Stimulated activated CD8-positive, alpha-beta memory T cell treated with anti-CD3 and anti-CD28 coated beads, Interleukin-15, amount 100 ng/mL, for 48 hours (primary cell): ENCODE measurements around the gene TPRN.
A peak's percentile ranks its signal among the peaks of the same experiment; 100 is the strongest.
"Not testable (repeated sequence)": the region's sequence is repeated elsewhere in the genome, so short reads cannot be mapped to it uniquely, and the experiment has no call there.

Experiments
- DNase-seq, 2 donors: peaks; one replicate each; pipeline ENCODE4 v3.0.0-alpha.2; 2020; ENCODE audit warnings: low read depth in 2 of 2

Gene TPRN, protein sequence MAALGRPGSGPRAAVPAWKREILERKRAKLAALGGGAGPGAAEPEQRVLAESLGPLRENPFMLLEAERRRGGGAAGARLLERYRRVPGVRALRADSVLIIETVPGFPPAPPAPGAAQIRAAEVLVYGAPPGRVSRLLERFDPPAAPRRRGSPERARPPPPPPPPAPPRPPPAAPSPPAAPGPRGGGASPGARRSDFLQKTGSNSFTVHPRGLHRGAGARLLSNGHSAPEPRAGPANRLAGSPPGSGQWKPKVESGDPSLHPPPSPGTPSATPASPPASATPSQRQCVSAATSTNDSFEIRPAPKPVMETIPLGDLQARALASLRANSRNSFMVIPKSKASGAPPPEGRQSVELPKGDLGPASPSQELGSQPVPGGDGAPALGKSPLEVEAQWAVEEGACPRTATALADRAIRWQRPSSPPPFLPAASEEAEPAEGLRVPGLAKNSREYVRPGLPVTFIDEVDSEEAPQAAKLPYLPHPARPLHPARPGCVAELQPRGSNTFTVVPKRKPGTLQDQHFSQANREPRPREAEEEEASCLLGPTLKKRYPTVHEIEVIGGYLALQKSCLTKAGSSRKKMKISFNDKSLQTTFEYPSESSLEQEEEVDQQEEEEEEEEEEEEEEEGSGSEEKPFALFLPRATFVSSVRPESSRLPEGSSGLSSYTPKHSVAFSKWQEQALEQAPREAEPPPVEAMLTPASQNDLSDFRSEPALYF

GRCh38 chr9:137200311-137201204 lies at the start of gene TPRN:
TPRN (minus strand) TSS chr9:137200741; CDS start chr9:137200711, 30 bp downstream.
- peak; percentile 98 to 99 for DNase-seq

GRCh38 chr9:137247916-137248175 lies 47.3 kb upstream of the TPRN start:
- DNase-seq: no peak

- no peak for DNase-seq
Observed at GRCh38 chr9:137247135-137247915, 46.8 kb upstream of the TPRN start.

DNA sequence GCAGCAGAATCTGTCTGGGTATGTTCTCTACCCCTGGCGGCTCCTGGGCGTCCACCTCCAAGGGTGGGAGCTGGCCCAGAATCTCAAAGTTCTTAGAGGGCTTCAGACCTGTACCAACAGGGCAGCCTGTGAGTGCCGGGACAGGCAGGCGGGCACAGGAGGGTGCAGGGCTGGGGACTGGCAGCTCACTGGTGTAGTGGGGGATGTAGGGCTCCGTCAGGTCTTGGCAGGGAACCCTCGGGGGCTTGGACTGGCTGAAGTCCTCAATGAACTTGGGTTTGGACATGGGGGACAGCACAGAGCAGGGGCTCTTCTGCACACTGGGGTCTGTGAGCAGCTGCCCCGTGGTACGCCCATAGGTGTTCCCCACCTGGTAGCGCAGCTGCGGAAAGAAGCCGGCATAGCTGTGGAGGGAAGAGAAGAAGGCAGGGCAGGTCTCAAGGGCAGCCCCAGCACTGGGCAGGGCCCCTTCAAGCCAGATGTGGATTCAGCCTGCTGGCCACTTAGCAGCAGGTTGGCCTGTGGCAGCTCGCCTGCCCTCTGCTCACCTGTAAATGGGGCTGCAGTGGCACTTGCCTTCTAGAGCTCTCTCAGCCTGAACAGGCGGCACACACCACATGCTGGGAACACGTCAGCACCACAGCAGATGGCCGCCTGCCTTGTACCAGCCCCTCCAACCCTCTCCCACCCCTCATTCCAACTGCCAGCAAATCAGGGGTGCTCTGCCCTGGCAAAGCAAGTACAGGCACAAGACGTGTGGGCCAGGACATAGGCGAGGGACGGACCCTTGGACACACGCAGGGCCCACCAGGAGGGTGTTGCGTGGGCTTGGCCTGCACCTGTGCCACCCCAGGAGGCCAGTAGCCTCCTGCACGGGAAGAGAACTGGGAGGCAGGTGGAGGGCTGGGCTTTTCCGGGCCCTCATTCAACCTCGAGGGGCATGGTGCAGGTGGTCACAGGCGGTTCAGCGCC lies 45.2 kb upstream of the TPRN start:
- no peak for DNase-seq

GRCh38 chr9:137244486-137245449 lies 44.2 kb upstream of the TPRN start:
- DNase-seq: no peak

- DNase-seq: no peak
Observed at GRCh38 chr9:137243626-137244485, 43.3 kb upstream of the TPRN start.

DNA sequence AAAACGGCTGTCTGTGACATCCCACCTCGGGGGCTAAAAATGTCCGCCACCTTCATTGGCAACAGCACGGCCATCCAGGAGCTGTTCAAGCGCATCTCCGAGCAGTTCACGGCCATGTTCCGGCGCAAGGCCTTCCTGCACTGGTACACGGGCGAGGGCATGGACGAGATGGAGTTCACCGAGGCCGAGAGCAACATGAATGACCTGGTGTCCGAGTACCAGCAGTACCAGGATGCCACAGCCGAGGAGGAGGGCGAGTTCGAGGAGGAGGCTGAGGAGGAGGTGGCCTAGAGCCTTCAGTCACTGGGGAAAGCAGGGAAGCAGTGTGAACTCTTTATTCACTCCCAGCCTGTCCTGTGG lies 42.7 kb upstream of the TPRN start:
- DNase-seq: not testable (repeated sequence)

- no peak for DNase-seq
Observed at GRCh38 chr9:137242269-137243203, 42.0 kb upstream of the TPRN start.

DNA sequence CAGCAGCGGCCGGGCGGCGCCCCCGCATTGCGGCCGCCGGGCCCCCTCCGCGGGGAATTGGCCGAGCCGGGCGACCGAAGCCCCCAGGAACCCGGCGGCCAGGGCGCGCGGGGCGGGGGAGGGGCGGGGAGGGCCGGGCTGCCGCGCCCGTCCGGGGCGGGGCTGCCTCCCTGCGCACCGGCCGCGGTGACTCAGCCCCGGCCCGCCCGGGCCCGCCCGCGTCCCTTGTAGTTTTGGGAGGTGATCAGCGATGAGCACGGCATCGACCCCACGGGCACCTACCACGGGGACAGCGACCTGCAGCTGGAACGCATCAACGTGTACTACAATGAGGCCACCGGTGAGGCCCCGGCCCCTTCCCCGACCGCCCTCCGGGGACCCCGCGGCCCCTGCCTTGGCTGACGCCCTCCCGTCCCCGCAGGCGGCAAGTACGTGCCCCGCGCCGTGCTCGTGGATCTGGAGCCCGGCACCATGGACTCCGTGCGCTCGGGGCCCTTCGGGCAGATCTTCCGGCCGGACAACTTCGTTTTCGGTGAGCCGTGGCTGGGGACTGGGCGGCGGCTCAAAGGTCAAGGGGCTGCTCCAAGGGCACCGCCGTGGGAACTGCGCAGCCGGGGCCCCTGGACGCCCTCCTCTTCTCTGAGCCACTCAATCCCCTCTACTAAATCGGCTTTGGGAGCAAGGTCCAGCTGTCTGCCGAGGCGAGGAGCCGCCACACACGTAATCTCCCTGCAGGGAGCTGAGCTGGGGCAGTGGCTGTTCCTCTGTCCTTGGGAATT lies 41.1 kb upstream of the TPRN start:
- DNase-seq: peak; percentile 56 to 61

DNA sequence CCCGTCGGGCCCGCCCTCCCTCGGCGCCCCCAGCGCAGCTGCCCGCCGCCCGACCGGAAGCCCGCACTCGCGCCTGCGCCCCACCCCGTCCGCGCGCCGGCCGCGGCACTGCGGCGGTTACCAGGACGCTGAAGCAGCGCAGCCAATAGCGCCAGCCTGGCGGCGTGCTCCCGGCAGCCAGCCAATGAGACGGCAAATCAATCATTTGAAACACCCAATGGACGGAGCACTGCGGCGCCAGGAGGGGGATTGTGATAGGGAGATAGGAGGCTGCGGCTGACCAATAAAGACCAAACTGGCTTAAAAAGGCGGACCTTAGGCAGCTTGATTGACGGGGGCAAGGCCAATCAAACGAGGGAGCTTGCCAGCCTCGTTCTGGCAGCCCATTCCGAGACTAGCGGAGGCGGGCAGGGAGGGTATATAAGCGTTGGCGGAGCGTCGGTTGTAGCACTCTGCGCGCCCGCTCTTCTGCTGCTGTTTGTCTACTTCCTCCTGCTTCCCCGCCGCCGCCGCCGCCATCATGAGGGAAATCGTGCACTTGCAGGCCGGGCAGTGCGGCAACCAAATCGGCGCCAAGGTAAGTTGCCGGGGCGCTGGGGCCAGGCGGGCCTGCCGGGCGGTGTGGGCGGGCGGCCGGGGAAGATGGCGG lies 40.4 kb upstream of the TPRN start, which contains the start of gene TUBB4B:
TSS of gene TUBB4B (plus strand) at position 447 of the 649 bp plus-strand sequence. CDS start at position 521, 74 bp downstream.
- peak; percentile 97 to 98 for DNase-seq

DNA sequence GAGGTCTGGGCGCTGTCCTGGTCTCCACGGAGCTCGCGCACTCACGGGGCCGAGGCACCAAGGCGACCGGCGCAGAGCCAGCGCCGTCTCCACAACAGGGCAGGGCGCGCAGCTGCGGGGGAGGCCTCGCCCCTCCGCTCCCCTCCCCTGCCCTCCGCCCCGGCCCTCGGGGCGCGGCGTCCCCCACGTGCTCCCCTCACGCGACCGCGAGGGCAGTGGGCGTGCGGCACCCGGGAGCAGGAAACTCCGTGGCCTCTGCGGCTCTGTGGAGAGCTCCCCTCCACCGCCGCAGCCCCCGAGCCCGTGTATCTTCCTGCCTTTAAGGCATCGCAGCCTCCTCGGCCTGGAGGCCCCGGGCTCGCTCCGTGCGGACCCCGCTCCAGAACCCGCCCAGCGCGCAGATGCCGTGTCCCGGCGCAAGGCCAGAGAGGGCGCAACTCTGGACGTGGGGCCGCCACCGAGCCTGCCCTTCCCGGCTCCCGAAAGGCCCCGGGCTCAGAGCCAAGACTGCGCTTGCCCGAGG lies 39.8 kb upstream of the TPRN start:
- peak; percentile 61 to 65 for DNase-seq

GRCh38 chr9:137239541-137240200 lies 39.1 kb upstream of the TPRN start:
- DNase-seq: not testable (repeated sequence)

- no peak for DNase-seq
Observed at GRCh38 chr9:137237759-137238726, 37.5 kb upstream of the TPRN start.
